ENCODE results near the gene REEP3.

DNA sequence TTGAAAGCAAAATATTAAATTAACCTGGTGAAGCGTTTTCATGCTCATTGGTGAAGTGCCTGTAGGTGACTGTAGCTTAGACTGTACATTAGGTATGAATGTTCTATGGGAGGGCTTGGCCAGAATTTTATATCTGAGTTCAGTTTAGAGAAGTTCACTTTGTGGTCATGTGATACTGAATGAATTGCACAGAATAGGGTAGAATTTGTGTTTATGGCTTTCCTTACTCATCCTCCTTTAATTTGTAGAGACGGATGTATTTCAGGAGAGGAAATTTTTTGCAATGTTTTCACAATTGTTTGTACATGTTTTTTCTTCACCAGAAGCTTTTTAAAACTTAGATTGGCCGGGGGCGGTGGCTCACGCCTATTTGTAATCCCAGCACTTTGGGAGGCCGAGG, 32.3 kb downstream of the REEP3 start:
- TF ChIP-seq, protein P1, sequence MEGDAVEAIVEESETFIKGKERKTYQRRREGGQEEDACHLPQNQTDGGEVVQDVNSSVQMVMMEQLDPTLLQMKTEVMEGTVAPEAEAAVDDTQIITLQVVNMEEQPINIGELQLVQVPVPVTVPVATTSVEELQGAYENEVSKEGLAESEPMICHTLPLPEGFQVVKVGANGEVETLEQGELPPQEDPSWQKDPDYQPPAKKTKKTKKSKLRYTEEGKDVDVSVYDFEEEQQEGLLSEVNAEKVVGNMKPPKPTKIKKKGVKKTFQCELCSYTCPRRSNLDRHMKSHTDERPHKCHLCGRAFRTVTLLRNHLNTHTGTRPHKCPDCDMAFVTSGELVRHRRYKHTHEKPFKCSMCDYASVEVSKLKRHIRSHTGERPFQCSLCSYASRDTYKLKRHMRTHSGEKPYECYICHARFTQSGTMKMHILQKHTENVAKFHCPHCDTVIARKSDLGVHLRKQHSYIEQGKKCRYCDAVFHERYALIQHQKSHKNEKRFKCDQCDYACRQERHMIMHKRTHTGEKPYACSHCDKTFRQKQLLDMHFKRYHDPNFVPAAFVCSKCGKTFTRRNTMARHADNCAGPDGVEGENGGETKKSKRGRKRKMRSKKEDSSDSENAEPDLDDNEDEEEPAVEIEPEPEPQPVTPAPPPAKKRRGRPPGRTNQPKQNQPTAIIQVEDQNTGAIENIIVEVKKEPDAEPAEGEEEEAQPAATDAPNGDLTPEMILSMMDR (IDR thresholded peaks at IDR 0.05) = no peak
- TF ChIP-seq POLR2A (IDR thresholded peaks at IDR 0.05) = no peak

Data from Peyer's patch (tissue), 4 donors.